Panc1 (cell line): ENCODE results near the gene SCGB1C1. TPM values are rescaled to one million over a fixed set of nuclear protein-coding genes. Genes with fewer than 3 reads are reported as not detected.

ENCODE experiments used
- ATAC-seq: fragments of 200-7000 bp; cut with Tn5 transposase; 2 replicates; pipeline ENCODE4 v1.9.1; 2020; ENCODE audit warnings: mild to moderate bottlenecking, moderate library complexity
- BruUV-seq: library from RNA; stranded (reverse); fragments of 400-500 nt; replicated peaks from 2 replicates; lab custom pipeline; 2021; lab: Mats Ljungman, UMichigan
- CTCF ChIA-PET: fragments of 300-600 bp; sonication (Branson Sonifier 250); formaldehyde crosslinking; loops from one replicate; lab custom pipeline; 2022; ENCODE audit warnings: antibody characterized with exemption; lab: Charles Lee
- POLR2A ChIA-PET: fragments of 300-600 bp; sonication (Branson Sonifier 250); formaldehyde crosslinking; loops from one replicate; lab custom pipeline; 2022; ENCODE audit warnings: antibody characterized with exemption; lab: Charles Lee
- DNase-seq: peaks from one replicate; pipeline ENCODE4 v3.0.0-alpha.2; 2010; ENCODE audit warnings: low read depth, low spot score
- H3K27ac ChIP-seq: 2 replicates; pipeline ENCODE4 v1.5.1; 2011; ENCODE audit warnings: mild to moderate bottlenecking, low read length, inconsistent platforms
- H3K27me3 ChIP-seq: fragments of 200-500 bp; sonication (Bioruptor generic); 2 replicates; pipeline ENCODE4 v1.6.0; 2014; ENCODE audit warnings: low read length, inconsistent platforms; ENCODE audit not compliant: control insufficient read depth, insufficient read depth
- H3K36me3 ChIP-seq: fragments of 200-500 bp; sonication (Bioruptor generic); 2 replicates; pipeline ENCODE4 v1.5.1; 2014; ENCODE audit warnings: inconsistent platforms, mild to moderate bottlenecking, low read length, moderate library complexity; ENCODE audit not compliant: control insufficient read depth, insufficient read depth
- H3K4me1 ChIP-seq: 2 replicates; pipeline ENCODE4 v1.5.1; 2011; ENCODE audit warnings: inconsistent platforms, mild to moderate bottlenecking, low read length, moderate library complexity; ENCODE audit not compliant: control insufficient read depth, insufficient read depth
- H3K4me3 ChIP-seq, 2 experiments: 2 replicates each; pipeline ENCODE4 v1.5.1; 2011 to 2012; ENCODE audit warnings: low read depth in 2 of 2, low read length in 2 of 2, mild to moderate bottlenecking in 2 of 2, inconsistent platforms in 1 of 2, moderate library complexity in 1 of 2
- H3K9me3 ChIP-seq: fragments of 200-500 bp; sonication (Bioruptor generic); 2 replicates; pipeline ENCODE4 v1.5.1; 2014; ENCODE audit warnings: low read depth, mild to moderate bottlenecking, inconsistent platforms, low read length, moderate library complexity; ENCODE audit not compliant: control insufficient read depth, insufficient read depth
- POLR2AphosphoS5 ChIP-seq: IDR thresholded peaks from 2 replicates; pipeline ENCODE4 v1.6.1; 2012; ENCODE audit warnings: mild to moderate bottlenecking, low read depth, low read length, moderate library complexity
- SIN3A ChIP-seq: IDR thresholded peaks from 2 replicates; pipeline ENCODE4 v1.6.1; 2012; ENCODE audit warnings: low read depth, mild to moderate bottlenecking, low read length, moderate library complexity, borderline replicate concordance; ENCODE audit not compliant: insufficient read depth
- TCF7L2 ChIP-seq: IDR thresholded peaks from 2 replicates; pipeline ENCODE4 v1.6.1; 2011; ENCODE audit warnings: mild to moderate bottlenecking, low read depth, low read length, inconsistent platforms
- in situ Hi-C: cut with HindIII; loops from 2 replicates; pipeline ENCODE4 v1.10.0; 2016; ENCODE audit warnings: low sequenced_read_pairs, low pct_unique_long_range_greater_than_20kb
- intact Hi-C: fragments of 100-400 bp; cut with micrococcal nuclease; formaldehyde crosslinking; loops from one replicate; pipeline ENCODE4 v1.10.0; 2022; ENCODE audit not compliant: unreplicated experiment
- total RNA-seq: library from RNA; stranded (reverse); gene quantifications from one replicate; pipeline ENCODE4 v1.2.1, GENCODE V29; 2021; ENCODE audit not compliant: unreplicated experiment
- TF ChIP-seq, protein P1 (sequence below), 2 experiments: IDR thresholded peaks; 2 replicates each; pipeline ENCODE4 v1.6.1; 2011 to 2012; ENCODE audit warnings: low read depth in 2 of 2, control low read depth in 1 of 2, low read length in 1 of 2, mild to moderate bottlenecking in 1 of 2, moderate library complexity in 1 of 2; ENCODE audit not compliant: insufficient read depth in 1 of 2
- TF ChIP-seq, protein P2 (sequence below): fragments of 450-650 bp; IDR thresholded peaks from 2 replicates; pipeline ENCODE4 v1.5.1; 2017; ENCODE audit warnings: mild to moderate bottlenecking

SCGB1C1 gene
- total RNA-seq, 1 experiment from 2014 or later: not detected

DNA sequence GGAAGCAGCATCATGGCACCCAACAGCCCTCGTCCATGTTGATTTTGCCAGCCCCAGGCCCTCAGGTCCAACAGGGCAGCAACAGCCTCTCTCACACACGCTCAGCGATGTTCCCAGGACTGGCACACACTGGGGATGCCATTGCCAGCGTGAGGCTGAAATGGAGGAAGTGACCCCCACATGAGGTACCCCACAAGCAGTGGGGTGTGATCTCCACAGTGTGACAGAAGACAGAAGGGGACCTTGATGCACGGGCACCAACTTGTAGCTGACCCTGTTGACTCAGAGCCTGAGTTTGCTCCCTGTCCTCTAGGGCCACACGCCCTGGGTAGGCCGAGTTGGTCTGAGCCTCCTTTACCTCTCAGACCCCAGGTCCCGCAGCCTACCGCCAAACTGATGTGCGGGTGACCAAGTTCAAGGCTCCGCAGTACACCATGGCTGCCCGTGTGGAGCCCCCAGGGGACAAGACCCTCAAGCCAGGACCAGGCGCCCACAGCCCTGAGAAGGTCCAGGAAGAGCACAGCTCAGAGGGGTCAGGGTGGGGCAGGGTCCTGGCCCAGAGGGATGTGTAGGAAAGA, 6.2 kb downstream of the SCGB1C1 start:
- ATAC-seq: no peak
- Histone ChIP-seq H3K4me1 (no peaks in the 10 kb centered on the region), H3K27me3 (no peaks in the 10 kb centered on the region), H3K4me3 (no peak overlapping the region), H3K36me3 (no peaks in the 10 kb centered on the region; the same call in 1 of the 2 replicates), H3K27ac (no peak overlapping the region), H3K9me3 (no peaks in the 10 kb centered on the region)
- ChIA-PET CTCF (no interaction called here), POLR2A (interaction anchor here (0.9 kb wide), 1 partner anchor 8 kb away, joined by 3 read pairs; the partner anchor contains the start of genes BET1L and RIC8A)
- BruUV-seq: no TSS peak
- TF ChIP-seq TCF7L2: no peak
- TF ChIP-seq, protein P1, sequence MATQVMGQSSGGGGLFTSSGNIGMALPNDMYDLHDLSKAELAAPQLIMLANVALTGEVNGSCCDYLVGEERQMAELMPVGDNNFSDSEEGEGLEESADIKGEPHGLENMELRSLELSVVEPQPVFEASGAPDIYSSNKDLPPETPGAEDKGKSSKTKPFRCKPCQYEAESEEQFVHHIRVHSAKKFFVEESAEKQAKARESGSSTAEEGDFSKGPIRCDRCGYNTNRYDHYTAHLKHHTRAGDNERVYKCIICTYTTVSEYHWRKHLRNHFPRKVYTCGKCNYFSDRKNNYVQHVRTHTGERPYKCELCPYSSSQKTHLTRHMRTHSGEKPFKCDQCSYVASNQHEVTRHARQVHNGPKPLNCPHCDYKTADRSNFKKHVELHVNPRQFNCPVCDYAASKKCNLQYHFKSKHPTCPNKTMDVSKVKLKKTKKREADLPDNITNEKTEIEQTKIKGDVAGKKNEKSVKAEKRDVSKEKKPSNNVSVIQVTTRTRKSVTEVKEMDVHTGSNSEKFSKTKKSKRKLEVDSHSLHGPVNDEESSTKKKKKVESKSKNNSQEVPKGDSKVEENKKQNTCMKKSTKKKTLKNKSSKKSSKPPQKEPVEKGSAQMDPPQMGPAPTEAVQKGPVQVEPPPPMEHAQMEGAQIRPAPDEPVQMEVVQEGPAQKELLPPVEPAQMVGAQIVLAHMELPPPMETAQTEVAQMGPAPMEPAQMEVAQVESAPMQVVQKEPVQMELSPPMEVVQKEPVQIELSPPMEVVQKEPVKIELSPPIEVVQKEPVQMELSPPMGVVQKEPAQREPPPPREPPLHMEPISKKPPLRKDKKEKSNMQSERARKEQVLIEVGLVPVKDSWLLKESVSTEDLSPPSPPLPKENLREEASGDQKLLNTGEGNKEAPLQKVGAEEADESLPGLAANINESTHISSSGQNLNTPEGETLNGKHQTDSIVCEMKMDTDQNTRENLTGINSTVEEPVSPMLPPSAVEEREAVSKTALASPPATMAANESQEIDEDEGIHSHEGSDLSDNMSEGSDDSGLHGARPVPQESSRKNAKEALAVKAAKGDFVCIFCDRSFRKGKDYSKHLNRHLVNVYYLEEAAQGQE (IDR thresholded peaks at IDR 0.05; ENCODE audit: insufficient read depth in 1 of 2, low read depth in 2 of 2, low read length in 1 of 2): no peak
- TF ChIP-seq, protein P2, sequence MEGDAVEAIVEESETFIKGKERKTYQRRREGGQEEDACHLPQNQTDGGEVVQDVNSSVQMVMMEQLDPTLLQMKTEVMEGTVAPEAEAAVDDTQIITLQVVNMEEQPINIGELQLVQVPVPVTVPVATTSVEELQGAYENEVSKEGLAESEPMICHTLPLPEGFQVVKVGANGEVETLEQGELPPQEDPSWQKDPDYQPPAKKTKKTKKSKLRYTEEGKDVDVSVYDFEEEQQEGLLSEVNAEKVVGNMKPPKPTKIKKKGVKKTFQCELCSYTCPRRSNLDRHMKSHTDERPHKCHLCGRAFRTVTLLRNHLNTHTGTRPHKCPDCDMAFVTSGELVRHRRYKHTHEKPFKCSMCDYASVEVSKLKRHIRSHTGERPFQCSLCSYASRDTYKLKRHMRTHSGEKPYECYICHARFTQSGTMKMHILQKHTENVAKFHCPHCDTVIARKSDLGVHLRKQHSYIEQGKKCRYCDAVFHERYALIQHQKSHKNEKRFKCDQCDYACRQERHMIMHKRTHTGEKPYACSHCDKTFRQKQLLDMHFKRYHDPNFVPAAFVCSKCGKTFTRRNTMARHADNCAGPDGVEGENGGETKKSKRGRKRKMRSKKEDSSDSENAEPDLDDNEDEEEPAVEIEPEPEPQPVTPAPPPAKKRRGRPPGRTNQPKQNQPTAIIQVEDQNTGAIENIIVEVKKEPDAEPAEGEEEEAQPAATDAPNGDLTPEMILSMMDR: no peak
- TF ChIP-seq SIN3A: no peak
- no peak for TF ChIP-seq POLR2AphosphoS5
- intact Hi-C loops (no loop called here), in situ Hi-C loops (no loop called here)
- DNase-seq: no peak

DNA sequence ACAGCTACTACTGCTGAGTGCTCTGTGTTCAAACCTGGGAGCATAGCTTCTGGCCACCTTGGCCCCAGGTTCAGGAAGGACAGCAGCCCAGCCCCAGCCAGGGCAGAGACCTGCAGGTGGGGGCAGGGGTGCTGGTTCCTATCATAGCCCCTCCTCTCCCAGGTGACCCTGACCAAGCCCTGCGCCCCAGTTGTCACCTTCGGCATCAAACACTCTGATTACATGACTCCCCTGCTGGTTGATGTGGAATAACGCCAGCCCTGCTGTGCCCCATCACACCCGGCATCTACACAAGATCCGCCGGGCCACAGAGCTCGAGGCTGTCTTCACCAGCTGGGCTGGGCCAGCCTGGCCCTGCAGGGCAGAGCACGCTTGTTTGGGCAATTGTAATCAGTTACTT, 6.9 kb downstream of the SCGB1C1 start:
- POLR2A ChIA-PET: no interaction called here
- CTCF ChIA-PET: no interaction called here

More for the DNA sequence above, 6.9 kb downstream of the SCGB1C1 start:
- no peak overlapping the region for H3K27ac ChIP-seq
- BruUV-seq: no TSS peak
- no peak overlapping the region for H3K4me3 ChIP-seq
- TF ChIP-seq POLR2AphosphoS5 (no peak), TCF7L2 (no peak), SIN3A (no peak)
- TF ChIP-seq, protein P2: no peak
- TF ChIP-seq, protein P1 (IDR thresholded peaks at IDR 0.05; ENCODE audit: insufficient read depth in 1 of 2, low read depth in 2 of 2, low read length in 1 of 2): no peak
- H3K27me3 ChIP-seq: no peaks in the 10 kb centered on the region
- no peaks in the 10 kb centered on the region; the same call in 1 of the 2 replicates for H3K36me3 ChIP-seq
- peak; percentile 14 for ATAC-seq
- no peaks in the 10 kb centered on the region for H3K4me1 ChIP-seq
- H3K9me3 ChIP-seq: no peaks in the 10 kb centered on the region
- no peak for DNase-seq
- in situ Hi-C loops (no loop called here), intact Hi-C loops (no loop called here)
